HG03460 (cell line): Measurements from ENCODE around the gene KIFBP.

ENCODE experiments used
- ATAC-seq: cut with Tn5 transposase; IDR thresholded peaks from one replicate; pipeline ENCODE4 v1.9.1; 2021; ENCODE audit not compliant: unreplicated experiment

The KIFBP gene

GRCh38 chr10:69047111-69047832 is 58.7 kb downstream of the KIFBP start:
- no peak for ATAC-seq

- no peak for ATAC-seq
Observed at GRCh38 chr10:69048103-69048502, 59.5 kb downstream of the KIFBP start.

- ATAC-seq: no peak
Observed at GRCh38 chr10:69049566-69049961, 61.0 kb downstream of the KIFBP start.

- peak; percentile 41 for ATAC-seq
Observed at GRCh38 chr10:69051303-69051702, 62.7 kb downstream of the KIFBP start.

- ATAC-seq: no peak
Observed at GRCh38 chr10:69051710-69052487, 63.3 kb downstream of the KIFBP start.

- ATAC-seq: no peak
Observed at GRCh38 chr10:69052736-69053135, 64.1 kb downstream of the KIFBP start.

- ATAC-seq: no peak
Observed at GRCh38 chr10:69055241-69055640, 66.6 kb downstream of the KIFBP start.

GRCh38 chr10:69056129-69056528 is 67.5 kb downstream of the KIFBP start:
- no peak for ATAC-seq

GRCh38 chr10:69056536-69057260 is 68.1 kb downstream of the KIFBP start:
- no peak for ATAC-seq

- no peak for ATAC-seq
Observed at GRCh38 chr10:69057261-69057950, 68.8 kb downstream of the KIFBP start.

- no peak for ATAC-seq
Observed at GRCh38 chr10:69057951-69058297, 69.3 kb downstream of the KIFBP start.

GRCh38 chr10:69060127-69060798 is 71.7 kb downstream of the KIFBP start:
- ATAC-seq: no peak

GRCh38 chr10:69061305-69062161 is 72.9 kb downstream of the KIFBP start:
- peak; percentile 57 for ATAC-seq

GRCh38 chr10:69062901-69063300 is 74.3 kb downstream of the KIFBP start:
- no peak for ATAC-seq

- ATAC-seq: no peak
Observed at GRCh38 chr10:69064762-69065328, 76.2 kb downstream of the KIFBP start.

- ATAC-seq: peak; percentile 57
Observed at GRCh38 chr10:69065406-69066361, 77.1 kb downstream of the KIFBP start.
